Measurements from ENCODE around the gene HERC2. TPM values are rescaled to one million over a fixed set of nuclear protein-coding genes. Genes with fewer than 3 reads are reported as not detected.

Gene HERC2
- total RNA-seq, 1 experiment from 2014 or later: 69.2 TPM

DNA sequence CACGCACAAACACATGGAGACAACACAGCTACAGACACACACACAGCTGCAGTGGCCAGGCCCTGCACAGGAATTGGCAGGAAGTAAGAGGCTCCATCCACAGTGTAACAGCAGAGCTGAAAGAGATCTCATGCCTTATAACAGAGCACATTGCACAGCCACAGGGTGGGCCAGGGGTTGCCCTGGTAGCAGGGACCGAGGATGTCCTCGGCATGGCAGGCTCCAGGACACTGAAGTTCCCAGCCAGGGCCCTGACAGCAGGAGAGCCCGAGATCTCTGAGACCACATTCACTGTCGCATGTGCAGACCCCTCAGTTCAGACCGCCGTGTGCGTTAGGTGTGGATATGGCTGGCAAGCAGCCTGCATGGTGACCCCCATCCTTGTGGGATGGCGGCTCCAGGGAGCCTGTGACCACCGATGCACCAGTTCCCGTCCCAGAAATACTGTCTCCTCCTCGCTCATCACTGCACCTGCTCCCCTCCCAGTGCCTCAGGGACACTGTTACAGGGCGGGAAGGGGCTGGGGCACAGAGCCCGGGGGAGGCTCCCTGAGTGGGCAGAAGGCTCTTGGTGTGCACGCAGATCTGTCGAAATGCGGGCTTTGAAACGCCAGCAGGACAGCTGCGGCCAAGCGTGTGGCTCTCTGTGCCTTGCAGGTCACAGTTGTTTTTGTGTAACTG, 221.3 kb downstream of the HERC2 start:
- H3K9ac ChIP-seq (ENCODE audit: extremely low read depth, insufficient read length, low read length): no peak overlapping the region
- no peak overlapping the region for H2AK5ac ChIP-seq (ENCODE audit: insufficient read length, low read length)
- H3T11ph ChIP-seq (ENCODE audit: low read length): no peak overlapping the region
- H3K36me3 Mint-ChIP-seq (ENCODE audit: insufficient read depth in 1 of 3, low read depth in 3 of 3): peaks cover 0 to 3% (median 0%) of the 10 kb centered on the region in 3 experiments; a peak in 2 of 7 replicates
- no peak overlapping the region for H3K27ac Mint-ChIP-seq
- H3K79me1 ChIP-seq (ENCODE audit: insufficient read depth, low read depth, low read length, poor library complexity, severe bottlenecking): no peaks in the 10 kb centered on the region
- no peak overlapping the region for H3K23ac ChIP-seq (ENCODE audit: insufficient read length, low read depth, low read length)
- H3K4ac ChIP-seq (ENCODE audit: low read depth, low read length): no peak overlapping the region
- TF ChIP-seq, protein P1, sequence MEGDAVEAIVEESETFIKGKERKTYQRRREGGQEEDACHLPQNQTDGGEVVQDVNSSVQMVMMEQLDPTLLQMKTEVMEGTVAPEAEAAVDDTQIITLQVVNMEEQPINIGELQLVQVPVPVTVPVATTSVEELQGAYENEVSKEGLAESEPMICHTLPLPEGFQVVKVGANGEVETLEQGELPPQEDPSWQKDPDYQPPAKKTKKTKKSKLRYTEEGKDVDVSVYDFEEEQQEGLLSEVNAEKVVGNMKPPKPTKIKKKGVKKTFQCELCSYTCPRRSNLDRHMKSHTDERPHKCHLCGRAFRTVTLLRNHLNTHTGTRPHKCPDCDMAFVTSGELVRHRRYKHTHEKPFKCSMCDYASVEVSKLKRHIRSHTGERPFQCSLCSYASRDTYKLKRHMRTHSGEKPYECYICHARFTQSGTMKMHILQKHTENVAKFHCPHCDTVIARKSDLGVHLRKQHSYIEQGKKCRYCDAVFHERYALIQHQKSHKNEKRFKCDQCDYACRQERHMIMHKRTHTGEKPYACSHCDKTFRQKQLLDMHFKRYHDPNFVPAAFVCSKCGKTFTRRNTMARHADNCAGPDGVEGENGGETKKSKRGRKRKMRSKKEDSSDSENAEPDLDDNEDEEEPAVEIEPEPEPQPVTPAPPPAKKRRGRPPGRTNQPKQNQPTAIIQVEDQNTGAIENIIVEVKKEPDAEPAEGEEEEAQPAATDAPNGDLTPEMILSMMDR (conservative IDR thresholded peaks at IDR 0.05): no peak
- H2AFZ ChIP-seq (ENCODE audit: low read length): no peak overlapping the region
- no peak overlapping the region for H3K27ac ChIP-seq (ENCODE audit: insufficient read length, low read depth, low read length)
- H3K9me3 ChIP-seq (ENCODE audit: control insufficient read depth, low read depth, low read length): no peaks in the 10 kb centered on the region
- H4K8ac ChIP-seq (replicated peaks; ENCODE audit: insufficient read length, low read depth, low read length): no peak overlapping the region
- H4K91ac ChIP-seq (ENCODE audit: insufficient read length, low read depth, low read length): no peak overlapping the region
- peaks cover 31% of the 10 kb centered on the region in 2 experiments for H3K4me1 Mint-ChIP-seq
- peaks cover 41% of the 10 kb centered on the region for H3K27me3 ChIP-seq (ENCODE audit: insufficient read depth, low read length)
- peaks cover 9 to 11% of the 10 kb centered on the region in 2 experiments for H3K9me3 Mint-ChIP-seq
- no peak overlapping the region for H4K5ac ChIP-seq (ENCODE audit: insufficient read length, low read depth, low read length)
- H2BK20ac ChIP-seq (ENCODE audit: low read depth, low read length, poor library complexity, severe bottlenecking): no peak overlapping the region
- peak; percentile 25 for DNase-seq
- H3K56ac ChIP-seq (ENCODE audit: insufficient read length, low read depth, low read length): no peak overlapping the region
- H2BK120ac ChIP-seq (ENCODE audit: low read depth, low read length, poor library complexity, severe bottlenecking): no peak overlapping the region
- no peak overlapping the region for H2BK15ac ChIP-seq (ENCODE audit: low read depth, low read length)
- H3K27me3 Mint-ChIP-seq (ENCODE audit: low read depth): peaks cover 86% of the 10 kb centered on the region
- peak overlapping the region in 1 of 2 experiments; percentile 31; a peak in 1 of 5 replicates for H3K4me3 Mint-ChIP-seq
- H2BK5ac ChIP-seq (ENCODE audit: insufficient read length, low read length): no peak overlapping the region
- H3K18ac ChIP-seq (ENCODE audit: insufficient read length, low read depth, low read length): no peak overlapping the region
- no peak overlapping the region for H3K14ac ChIP-seq (ENCODE audit: insufficient read depth, low read length)
- H3K4me2 ChIP-seq (ENCODE audit: insufficient read depth, insufficient read length, low read length): no peak overlapping the region
- no peaks in the 10 kb centered on the region for H4K20me1 ChIP-seq (ENCODE audit: control insufficient read depth, insufficient read depth, insufficient read length)
- H3K79me2 ChIP-seq (ENCODE audit: insufficient read depth, low read length): no peaks in the 10 kb centered on the region
- no peak overlapping the region for H2BK12ac ChIP-seq (ENCODE audit: insufficient read length, low read depth, low read length)
- H3K23me2 ChIP-seq (ENCODE audit: insufficient read length, low read depth, low read length, poor library complexity, severe bottlenecking): peaks cover 17% of the 10 kb centered on the region
- H3K4me1 ChIP-seq (ENCODE audit: insufficient read depth, low read length): no peaks in the 10 kb centered on the region; the same call in 1 of the 2 replicates
- WGBS (ENCODE audit: extremely low coverage, insufficient read length, low lambda C conversion rate): no CpG with 5 or more reads among the region's 20 CpGs

Data from H9 (cell line).